ENCODE results near the gene SMPDL3A. TPM values are rescaled to one million over a fixed set of nuclear protein-coding genes. Genes with fewer than 3 reads are reported as not detected.

Gene SMPDL3A
- total and polyA plus RNA-seq, 2 of the 13 experiments (the other 11 are each of a cell fraction or from before 2014, with no cell fraction given) = 7.8 to 17.3 TPM

- H3K9me3 ChIP-seq (ENCODE audit: low read length) = no peaks in the 10 kb centered on the region
- TF ChIP-seq ZNF7 (CRISPR knock-in tag; IDR thresholded peaks at IDR 0.05) (no peak), LCORL (IDR thresholded peaks at IDR 0.05) (no peak), LCORL (CRISPR knock-in tag; IDR thresholded peaks at IDR 0.05) (no peak), POLR2AphosphoS5 (IDR thresholded peaks at IDR 0.05; ENCODE audit: low read depth, low read length) (no peak), ZFP36L2 (CRISPR knock-in tag; IDR thresholded peaks at IDR 0.05) (no peak), FOXA1 (IDR thresholded peaks at IDR 0.05) (no peak), FOXA1 (CRISPR knock-in tag; IDR thresholded peaks at IDR 0.05) (no peak), ZSCAN30 (CRISPR knock-in tag; IDR thresholded peaks at IDR 0.05) (no peak), ZFP36L1 (CRISPR knock-in tag; IDR thresholded peaks at IDR 0.05) (no peak), ASH2L (IDR thresholded peaks at IDR 0.05; ENCODE audit: insufficient read length, low read depth, low read length) (no peak), NFKBIZ (CRISPR knock-in tag; IDR thresholded peaks at IDR 0.05) (no peak), ZBTB7A (CRISPR knock-in tag; IDR thresholded peaks at IDR 0.05) (no peak), IRF9 (CRISPR knock-in tag; IDR thresholded peaks at IDR 0.05; ENCODE audit: borderline replicate concordance) (no peak), FOXJ3 (CRISPR knock-in tag; IDR thresholded peaks at IDR 0.05; ENCODE audit: borderline replicate concordance) (no peak), ZNF180 (CRISPR knock-in tag; IDR thresholded peaks at IDR 0.05; ENCODE audit: borderline replicate concordance, low read depth) (no peak), ATF2 (CRISPR knock-in tag; IDR thresholded peaks at IDR 0.05) (no peak), ZNF235 (CRISPR knock-in tag; IDR thresholded peaks at IDR 0.05; ENCODE audit: borderline replicate concordance) (no peak), ZNF431 (CRISPR knock-in tag; IDR thresholded peaks at IDR 0.05; ENCODE audit: borderline replicate concordance, low read depth) (no peak), SAFB2 (CRISPR knock-in tag; IDR thresholded peaks at IDR 0.05; ENCODE audit: borderline replicate concordance, low read depth) (no peak)
- TF ChIP-seq, protein P1, sequence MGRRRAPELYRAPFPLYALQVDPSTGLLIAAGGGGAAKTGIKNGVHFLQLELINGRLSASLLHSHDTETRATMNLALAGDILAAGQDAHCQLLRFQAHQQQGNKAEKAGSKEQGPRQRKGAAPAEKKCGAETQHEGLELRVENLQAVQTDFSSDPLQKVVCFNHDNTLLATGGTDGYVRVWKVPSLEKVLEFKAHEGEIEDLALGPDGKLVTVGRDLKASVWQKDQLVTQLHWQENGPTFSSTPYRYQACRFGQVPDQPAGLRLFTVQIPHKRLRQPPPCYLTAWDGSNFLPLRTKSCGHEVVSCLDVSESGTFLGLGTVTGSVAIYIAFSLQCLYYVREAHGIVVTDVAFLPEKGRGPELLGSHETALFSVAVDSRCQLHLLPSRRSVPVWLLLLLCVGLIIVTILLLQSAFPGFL (CRISPR knock-in tag; IDR thresholded peaks at IDR 0.05) = no peak
- TF ChIP-seq, protein P2, sequence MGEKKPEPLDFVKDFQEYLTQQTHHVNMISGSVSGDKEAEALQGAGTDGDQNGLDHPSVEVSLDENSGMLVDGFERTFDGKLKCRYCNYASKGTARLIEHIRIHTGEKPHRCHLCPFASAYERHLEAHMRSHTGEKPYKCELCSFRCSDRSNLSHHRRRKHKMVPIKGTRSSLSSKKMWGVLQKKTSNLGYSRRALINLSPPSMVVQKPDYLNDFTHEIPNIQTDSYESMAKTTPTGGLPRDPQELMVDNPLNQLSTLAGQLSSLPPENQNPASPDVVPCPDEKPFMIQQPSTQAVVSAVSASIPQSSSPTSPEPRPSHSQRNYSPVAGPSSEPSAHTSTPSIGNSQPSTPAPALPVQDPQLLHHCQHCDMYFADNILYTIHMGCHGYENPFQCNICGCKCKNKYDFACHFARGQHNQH (CRISPR knock-in tag; IDR thresholded peaks at IDR 0.05) = no peak
- TF ChIP-seq, protein P3, sequence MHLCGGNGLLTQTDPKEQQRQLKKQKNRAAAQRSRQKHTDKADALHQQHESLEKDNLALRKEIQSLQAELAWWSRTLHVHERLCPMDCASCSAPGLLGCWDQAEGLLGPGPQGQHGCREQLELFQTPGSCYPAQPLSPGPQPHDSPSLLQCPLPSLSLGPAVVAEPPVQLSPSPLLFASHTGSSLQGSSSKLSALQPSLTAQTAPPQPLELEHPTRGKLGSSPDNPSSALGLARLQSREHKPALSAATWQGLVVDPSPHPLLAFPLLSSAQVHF (CRISPR knock-in tag; IDR thresholded peaks at IDR 0.05) = no peak
- H3K27ac ChIP-seq (ENCODE audit: extremely low read length, insufficient read depth, low read length) = no peak within 1 kb of the TSS
- in situ Hi-C loops (cut with HindIII; ENCODE audit: extremely low pct_ligation_motif_present, low pct_unique_long_range_greater_than_20kb) = no loop called here
- H3K9ac ChIP-seq (ENCODE audit: insufficient read depth, low read depth, low read length) = no peak within 1 kb of the TSS
- H4K20me1 ChIP-seq (ENCODE audit: insufficient read depth, low read length) = no peaks in the 10 kb centered on the region
- DNase-seq (ENCODE audit: low spot score) (no peak), ATAC-seq (peak; percentile 26; the same call in 1 of the 3 replicates), FAIRE-seq (no peak)
- no peaks in the 10 kb centered on the region for H3K4me1 ChIP-seq (ENCODE audit: insufficient read depth, low read length)
- WGBS (ENCODE audit: low lambda C conversion rate) = 13% methylated on average over 3 of the region's 3 CpGs
- H3K4me3 ChIP-seq (replicated peaks in 1 of 3; ENCODE audit: insufficient read depth in 1 of 3, low read depth in 2 of 3, low read length in 3 of 3) = no peak within 1 kb of the TSS
- CTCF ChIA-PET (ENCODE audit: low intra/inter-chr PET ratio, low total read pairs) = no interaction called here
- no peaks in the 10 kb centered on the region for H3K79me2 ChIP-seq (ENCODE audit: insufficient read depth, low read length)
- H3K4me2 ChIP-seq (ENCODE audit: low read depth, low read length) = no peak within 1 kb of the TSS
- H2AFZ ChIP-seq (ENCODE audit: low read length) = no peak within 1 kb of the TSS
- H3K27me3 ChIP-seq (ENCODE audit: control insufficient read depth in 1 of 2, insufficient read depth in 2 of 2, low read length in 2 of 2) = peaks cover 0 to 19% of the 10 kb centered on the region in 2 experiments; a peak in 3 of 5 replicates
- no TSS peak for BruUV-seq (replicated peaks)
- intact Hi-C loops (cut with micrococcal nuclease; ENCODE audit: unreplicated experiment) = no loop called here
- POLR2A ChIA-PET = interaction anchor here (0.9 kb wide), 1 partner anchor 10 kb away, joined by 5 read pairs; the partner anchor contains the start of gene SMPDL3A
- no peaks in the 10 kb centered on the region for H3K36me3 ChIP-seq (replicated peaks in 1 of 2; ENCODE audit: control insufficient read depth in 1 of 2, insufficient read depth in 2 of 2, low read length in 2 of 2)
Measured at GRCh38 chr6:122779667-122780066, 9.4 kb upstream of the SMPDL3A start, which contains the start of gene FABP7. FABP7 (plus strand) TSS chr6:122779716; CDS start chr6:122779795, 79 bp downstream.
